Measurements from ENCODE around the gene RASSF4. TPM values are rescaled to one million over a fixed set of nuclear protein-coding genes. Genes with fewer than 3 reads are reported as not detected.
A peak's percentile ranks its signal among the peaks of the same experiment; 100 is the strongest.

Gene RASSF4, protein sequence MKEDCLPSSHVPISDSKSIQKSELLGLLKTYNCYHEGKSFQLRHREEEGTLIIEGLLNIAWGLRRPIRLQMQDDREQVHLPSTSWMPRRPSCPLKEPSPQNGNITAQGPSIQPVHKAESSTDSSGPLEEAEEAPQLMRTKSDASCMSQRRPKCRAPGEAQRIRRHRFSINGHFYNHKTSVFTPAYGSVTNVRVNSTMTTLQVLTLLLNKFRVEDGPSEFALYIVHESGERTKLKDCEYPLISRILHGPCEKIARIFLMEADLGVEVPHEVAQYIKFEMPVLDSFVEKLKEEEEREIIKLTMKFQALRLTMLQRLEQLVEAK
- 0.21 and 0.58 TPM in 2 replicates for total RNA-seq (2011; cell fraction: chromatin; rRNA removed; ENCODE audit: low replicate concordance)
- 0.17 and 0.66 TPM in 2 replicates for total RNA-seq (2011; cell fraction: nucleolus; rRNA removed)
- 0.15 and 0.29 TPM in 2 replicates for total RNA-seq (2011; cell fraction: nucleoplasm; rRNA removed)
- total RNA-seq (2014; rRNA removed) (0.04 and 0.09 TPM in 2 replicates), total RNA-seq (2014; rRNA removed; fragmentation: Illumina TruSeq; extraction: Trizol) (not detected in 2 replicates), total RNA-seq (2015; rRNA removed; fragmentation: Illumina TruSeq; extraction: Trizol) (not detected in 2 replicates), total RNA-seq (2021) (0.18 and 0.62 TPM in 2 replicates), polyA plus RNA-seq (2011; rRNA removed) (0.05 and 0.13 TPM in 2 replicates), polyA plus RNA-seq (2014; fragmentation: Illumina TruSeq; extraction: Trizol) (0.10 TPM in 1 of 2 replicates, not detected in the other), polyA plus RNA-seq (2014; fragmentation: Nextera tagmentation; extraction: Ambion mirVana) (under 1 TPM in 1 of 2 experiments, not detected in 1; 0.01 TPM), polyA plus RNA-seq (2014; rRNA removed) (0.13 TPM in 1 of 2 replicates, not detected in the other), polyA minus RNA-seq (2011; rRNA and poly(A)+ RNA removed) (not detected in 2 replicates), Bru-seq, nascent RNA (percentile 12 among the genes with signal in this experiment), BruChase-seq, experiment 1, labeled RNA remaining after a 2-hour chase (percentile 3 among the genes with signal in this experiment), BruChase-seq, experiment 2, labeled RNA remaining after a 6-hour chase (percentile 9 among the genes with signal in this experiment)
- polyA plus RNA-seq (2011; cell fraction: cytosol; rRNA removed), result 0.04 and 0.30 TPM in 2 replicates
- polyA plus RNA-seq (2011; cell fraction: nucleus; rRNA removed), result 0.25 and 0.30 TPM in 2 replicates
- polyA plus RNA-seq (2012), result 0.20 and 0.68 TPM in 2 replicates
- not detected in 2 replicates for polyA minus RNA-seq (2011; cell fraction: cytosol; rRNA and poly(A)+ RNA removed)
- not detected in 2 replicates for polyA minus RNA-seq (2011; cell fraction: nucleus; rRNA and poly(A)+ RNA removed)
- long read RNA-seq, experiment 1, result 0 reads
- long read RNA-seq, experiment 2, result 0 reads
- long read RNA-seq, experiment 3, result 0 reads

DNA sequence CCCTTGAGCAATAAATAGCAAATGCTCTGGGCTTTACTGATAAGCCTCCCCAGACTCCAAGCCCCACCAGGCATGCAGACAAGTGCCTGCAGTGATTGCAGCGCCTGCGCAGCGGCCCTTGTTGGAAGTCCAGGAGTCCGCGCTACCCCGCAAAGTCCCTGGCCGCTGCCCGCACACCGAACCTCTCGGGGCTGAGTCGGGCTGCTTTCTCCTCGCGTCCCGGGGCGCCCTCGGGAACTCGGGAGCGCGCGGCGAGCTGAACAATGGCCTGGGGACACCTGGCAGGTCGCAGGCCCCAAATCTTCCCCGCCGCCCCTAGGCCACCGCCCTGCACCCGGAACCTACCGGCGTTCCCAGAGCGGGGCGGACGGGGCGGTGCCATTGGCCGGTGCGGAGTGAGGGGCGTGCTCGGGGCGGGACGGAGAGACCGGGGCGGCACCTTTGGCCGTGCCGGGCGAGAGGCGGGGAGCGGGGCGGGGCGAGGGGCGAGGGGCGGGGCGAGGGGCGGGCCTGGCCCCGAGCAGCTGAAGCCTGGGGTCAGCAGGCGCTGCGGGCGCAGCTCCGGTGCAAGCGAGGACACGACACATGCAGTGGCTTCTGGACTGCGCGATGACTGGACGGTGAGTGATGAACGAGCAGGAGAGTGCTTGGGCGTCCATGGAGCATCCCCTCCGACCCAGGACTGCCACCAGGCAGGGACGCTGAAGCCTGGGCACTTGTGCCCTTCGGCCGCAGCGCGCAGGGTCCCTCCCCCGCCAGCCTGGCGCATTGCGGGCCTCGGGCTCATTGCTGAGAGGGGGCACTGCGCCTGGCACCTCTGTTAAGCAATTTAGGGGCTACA is at the start of gene RASSF4:
TSS of gene RASSF4 (plus strand) at position 556 of the 841 bp plus-strand sequence. CDS start 10,401 bp downstream, outside the sequence.
- H4K20me1 ChIP-seq (replicated peaks; ENCODE audit: control insufficient read depth, insufficient read depth, low read length), result peaks cover 8% of the 10 kb centered on the region; the same call in 1 of the 2 replicates
- DNase-seq (ENCODE audit: extremely low read depth in 1 of 4, low spot score in 3 of 4) (peak; percentile 91 to 100 (median 98)), FAIRE-seq (no peak), ATAC-seq (peak; percentile 100)
- H3K4me1 ChIP-seq (replicated peaks in 1 of 2; ENCODE audit: control insufficient read depth in 2 of 2, insufficient read depth in 2 of 2, low read length in 2 of 2), result peaks cover 8 to 16% of the 10 kb centered on the region in 2 experiments; a peak in 4 of 5 replicates
- ChIA-PET CTCF (ENCODE audit: low intra/inter-chr PET ratio) (no interaction called here), POLR2A (no interaction called here)
- TSS peak; percentile 89 for BruUV-seq (replicated peaks)
- H3K27ac ChIP-seq (ENCODE audit: extremely low read depth, low read depth, low read length), result no peak within 1 kb of the TSS
- peaks cover 4% of the 10 kb centered on the region for H3K9me1 ChIP-seq (ENCODE audit: control insufficient read depth, insufficient read depth, low read length)
- peak within 1 kb of the TSS; percentile 62 for H3K4me3 ChIP-seq
- no peaks in the 10 kb centered on the region for H3K9me3 ChIP-seq (replicated peaks; ENCODE audit: control insufficient read depth, insufficient read depth, low read depth, low read length)
- peak within 1 kb of the TSS; percentile 79 for H3K4me2 ChIP-seq (ENCODE audit: insufficient read depth, low read length)
- in situ Hi-C loops (cut with MboI), result no loop called here
- peak within 1 kb of the TSS in 1 of 2 experiments; percentile 90; a peak in 2 of 4 replicates for H3K9ac ChIP-seq (ENCODE audit: insufficient read depth in 1 of 2, low read depth in 2 of 2, low read length in 2 of 2)
- peaks cover 15 to 31% of the 10 kb centered on the region in 2 experiments; a peak in 4 of 5 replicates for H3K27me3 ChIP-seq (ENCODE audit: control insufficient read depth in 2 of 2, insufficient read depth in 2 of 2, low read length in 2 of 2)
- WGBS (ENCODE audit: insufficient coverage, low coverage, missing lambda C conversion rate), result 4% methylated on average over 54 of the region's 74 CpGs
- no peaks in the 10 kb centered on the region for H3K36me3 ChIP-seq (ENCODE audit: control insufficient read depth, insufficient read depth, low read length)
- no peaks in the 10 kb centered on the region for H3K79me2 ChIP-seq (ENCODE audit: control insufficient read depth, insufficient read depth, low read length)
- intact Hi-C loops (cut with micrococcal nuclease), result no loop called here
- peak within 1 kb of the TSS; percentile 96 for H2AFZ ChIP-seq (ENCODE audit: low read depth, low read length)
- TF ChIP-seq ARHGAP35 (IDR thresholded peaks at IDR 0.05; ENCODE audit: partially characterized antibody), result no peak
- no peak for TF ChIP-seq ZNF224 (CRISPR knock-in tag; IDR thresholded peaks at IDR 0.05)
- TF ChIP-seq, protein P1, sequence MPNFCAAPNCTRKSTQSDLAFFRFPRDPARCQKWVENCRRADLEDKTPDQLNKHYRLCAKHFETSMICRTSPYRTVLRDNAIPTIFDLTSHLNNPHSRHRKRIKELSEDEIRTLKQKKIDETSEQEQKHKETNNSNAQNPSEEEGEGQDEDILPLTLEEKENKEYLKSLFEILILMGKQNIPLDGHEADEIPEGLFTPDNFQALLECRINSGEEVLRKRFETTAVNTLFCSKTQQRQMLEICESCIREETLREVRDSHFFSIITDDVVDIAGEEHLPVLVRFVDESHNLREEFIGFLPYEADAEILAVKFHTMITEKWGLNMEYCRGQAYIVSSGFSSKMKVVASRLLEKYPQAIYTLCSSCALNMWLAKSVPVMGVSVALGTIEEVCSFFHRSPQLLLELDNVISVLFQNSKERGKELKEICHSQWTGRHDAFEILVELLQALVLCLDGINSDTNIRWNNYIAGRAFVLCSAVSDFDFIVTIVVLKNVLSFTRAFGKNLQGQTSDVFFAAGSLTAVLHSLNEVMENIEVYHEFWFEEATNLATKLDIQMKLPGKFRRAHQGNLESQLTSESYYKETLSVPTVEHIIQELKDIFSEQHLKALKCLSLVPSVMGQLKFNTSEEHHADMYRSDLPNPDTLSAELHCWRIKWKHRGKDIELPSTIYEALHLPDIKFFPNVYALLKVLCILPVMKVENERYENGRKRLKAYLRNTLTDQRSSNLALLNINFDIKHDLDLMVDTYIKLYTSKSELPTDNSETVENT (CRISPR knock-in tag; IDR thresholded peaks at IDR 0.05), result no peak
- TF ChIP-seq HNRNPH1 (optimal IDR thresholded peaks at IDR 0.05; ENCODE audit: low read depth, low read length), result no peak
- TF ChIP-seq, protein P2, sequence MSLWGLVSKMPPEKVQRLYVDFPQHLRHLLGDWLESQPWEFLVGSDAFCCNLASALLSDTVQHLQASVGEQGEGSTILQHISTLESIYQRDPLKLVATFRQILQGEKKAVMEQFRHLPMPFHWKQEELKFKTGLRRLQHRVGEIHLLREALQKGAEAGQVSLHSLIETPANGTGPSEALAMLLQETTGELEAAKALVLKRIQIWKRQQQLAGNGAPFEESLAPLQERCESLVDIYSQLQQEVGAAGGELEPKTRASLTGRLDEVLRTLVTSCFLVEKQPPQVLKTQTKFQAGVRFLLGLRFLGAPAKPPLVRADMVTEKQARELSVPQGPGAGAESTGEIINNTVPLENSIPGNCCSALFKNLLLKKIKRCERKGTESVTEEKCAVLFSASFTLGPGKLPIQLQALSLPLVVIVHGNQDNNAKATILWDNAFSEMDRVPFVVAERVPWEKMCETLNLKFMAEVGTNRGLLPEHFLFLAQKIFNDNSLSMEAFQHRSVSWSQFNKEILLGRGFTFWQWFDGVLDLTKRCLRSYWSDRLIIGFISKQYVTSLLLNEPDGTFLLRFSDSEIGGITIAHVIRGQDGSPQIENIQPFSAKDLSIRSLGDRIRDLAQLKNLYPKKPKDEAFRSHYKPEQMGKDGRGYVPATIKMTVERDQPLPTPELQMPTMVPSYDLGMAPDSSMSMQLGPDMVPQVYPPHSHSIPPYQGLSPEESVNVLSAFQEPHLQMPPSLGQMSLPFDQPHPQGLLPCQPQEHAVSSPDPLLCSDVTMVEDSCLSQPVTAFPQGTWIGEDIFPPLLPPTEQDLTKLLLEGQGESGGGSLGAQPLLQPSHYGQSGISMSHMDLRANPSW (CRISPR knock-in tag; IDR thresholded peaks at IDR 0.05), result no peak
- TF ChIP-seq KAT8 (IDR thresholded peaks at IDR 0.05; ENCODE audit: low read depth), result no peak
- no peak for TF ChIP-seq SREBF2 (CRISPR knock-in tag; IDR thresholded peaks at IDR 0.05)
- no peak for TF ChIP-seq NR2F6 (CRISPR knock-in tag; IDR thresholded peaks at IDR 0.05)
- TF ChIP-seq ZNF140 (CRISPR knock-in tag; IDR thresholded peaks at IDR 0.05), result no peak
- TF ChIP-seq MTA3 (IDR thresholded peaks at IDR 0.05; ENCODE audit: borderline replicate concordance), result 0 out of 2 replicates have a peak, but pooled peaks have one; percentile 30
- no peak for TF ChIP-seq ZNF253 (CRISPR knock-in tag; conservative IDR thresholded peaks at IDR 0.05)
- TF ChIP-seq NFATC3 (IDR thresholded peaks at IDR 0.05), result no peak
